T follicular helper cell (primary cell): ENCODE results near the gene ST7L.

ENCODE experiments used
- DNase-seq: peaks from one replicate; pipeline ENCODE4 v3.0.0-alpha.2; 2020; ENCODE audit warnings: low read depth

The ST7L gene

DNA sequence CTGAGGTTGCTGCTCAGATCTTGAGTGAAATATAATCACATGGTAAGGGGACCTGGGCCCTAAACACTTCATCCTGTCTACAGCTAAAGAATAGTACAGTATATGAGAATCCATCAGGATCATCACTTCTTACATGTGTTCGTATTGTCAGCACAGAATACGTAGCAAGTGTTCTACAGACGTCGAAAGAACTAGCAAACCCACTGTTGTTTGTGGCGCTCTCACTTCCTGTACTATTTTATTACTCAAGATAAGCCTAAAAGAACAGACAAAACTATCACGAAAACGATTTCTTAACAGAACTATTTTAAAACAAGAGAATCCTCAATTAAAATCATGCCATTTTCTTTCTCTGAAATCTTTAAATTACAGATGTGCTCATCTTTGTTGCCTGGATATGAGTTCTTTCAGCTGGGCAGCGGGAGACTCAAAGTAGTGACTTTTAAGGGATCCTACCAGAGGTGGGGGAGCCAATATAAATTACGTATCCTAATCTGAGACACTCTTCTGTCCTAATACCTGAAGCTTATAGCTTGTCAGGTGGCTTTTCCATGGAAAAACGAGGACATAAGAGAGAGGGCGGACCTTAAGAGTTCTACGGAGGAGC is 724 bp downstream of the ST7L start:
- DNase-seq: no peak

DNA sequence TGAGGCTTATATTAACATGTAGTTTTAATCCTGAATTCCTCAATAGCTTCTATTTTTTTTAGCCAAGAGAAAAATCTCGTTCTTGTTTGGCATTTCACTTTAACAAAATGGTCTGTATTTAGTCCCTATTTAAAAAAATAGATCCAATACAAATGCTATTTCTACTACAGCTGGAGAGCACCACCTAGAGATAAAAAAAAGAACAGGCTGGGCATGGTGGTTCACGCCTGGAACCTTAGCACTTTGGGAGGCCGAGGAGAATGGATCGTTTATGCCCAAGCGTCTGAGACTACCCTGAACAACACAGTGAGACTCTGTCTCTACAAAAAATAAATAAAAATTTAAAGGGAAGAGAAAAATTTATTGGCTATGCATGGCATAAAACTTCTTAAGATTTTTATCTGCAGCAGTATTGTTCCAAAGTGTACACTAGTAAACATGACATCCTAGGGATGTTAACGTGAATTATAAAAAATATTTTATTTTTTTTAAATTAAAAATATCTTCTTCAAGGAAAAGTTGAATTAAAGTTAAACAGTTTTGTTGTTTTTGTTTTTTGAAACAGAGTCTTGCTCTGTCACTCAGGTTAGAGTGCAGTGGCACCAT is 4.4 kb downstream of the ST7L start:
- no peak for DNase-seq

DNA sequence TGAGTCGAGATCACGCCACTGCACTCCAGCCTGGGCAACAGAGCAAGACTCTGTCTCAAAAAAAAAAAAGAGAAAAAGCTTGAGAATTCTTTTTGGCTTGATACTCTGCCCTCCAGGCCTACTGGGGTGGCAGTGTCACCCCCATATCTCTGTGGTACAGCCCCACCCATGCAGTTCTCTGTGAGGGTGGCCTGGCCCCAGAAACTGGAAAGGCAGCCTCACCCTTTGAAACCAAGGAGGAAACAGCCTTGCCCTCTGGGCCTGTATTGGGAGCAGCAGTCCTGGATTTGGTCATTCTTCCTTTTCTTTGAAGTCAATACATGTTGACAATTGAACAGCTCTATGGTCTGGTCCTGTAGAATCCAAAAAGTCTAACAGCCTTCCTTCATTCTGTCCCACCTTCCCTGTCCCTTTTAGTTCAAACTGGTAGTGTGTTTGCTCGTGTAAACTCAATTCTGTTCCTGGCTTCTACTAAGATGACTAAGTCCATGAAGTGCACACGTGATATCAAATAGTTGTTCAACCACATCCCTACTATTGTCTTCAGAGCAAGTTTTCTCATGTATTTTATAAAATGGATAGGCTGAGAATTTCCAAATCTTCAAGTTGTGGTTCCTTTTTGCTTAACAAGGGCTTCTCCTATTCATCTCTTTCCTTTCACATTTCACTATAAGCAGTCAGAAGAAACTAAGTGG is 13.2 kb downstream of the ST7L start:
- DNase-seq: no peak

DNA sequence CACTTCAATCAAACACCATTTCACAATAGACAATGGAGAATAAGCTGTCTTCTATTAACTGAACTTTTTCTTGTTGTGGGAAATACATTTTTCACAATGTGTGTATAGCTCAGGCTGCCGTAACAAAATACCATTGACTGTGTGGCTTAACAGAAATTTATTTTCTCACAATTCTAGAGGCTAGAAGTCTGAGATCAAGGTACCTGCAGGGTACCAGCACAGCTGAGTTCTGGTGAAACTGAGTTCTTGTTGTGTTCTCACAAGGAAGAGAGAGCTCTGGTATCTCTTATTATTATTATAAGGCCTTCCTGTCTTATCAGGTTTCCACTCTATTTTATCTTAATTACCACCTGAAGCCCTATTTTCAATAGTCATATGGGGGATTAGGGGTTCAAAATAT is 15.4 kb downstream of the ST7L start:
- no peak for DNase-seq

DNA sequence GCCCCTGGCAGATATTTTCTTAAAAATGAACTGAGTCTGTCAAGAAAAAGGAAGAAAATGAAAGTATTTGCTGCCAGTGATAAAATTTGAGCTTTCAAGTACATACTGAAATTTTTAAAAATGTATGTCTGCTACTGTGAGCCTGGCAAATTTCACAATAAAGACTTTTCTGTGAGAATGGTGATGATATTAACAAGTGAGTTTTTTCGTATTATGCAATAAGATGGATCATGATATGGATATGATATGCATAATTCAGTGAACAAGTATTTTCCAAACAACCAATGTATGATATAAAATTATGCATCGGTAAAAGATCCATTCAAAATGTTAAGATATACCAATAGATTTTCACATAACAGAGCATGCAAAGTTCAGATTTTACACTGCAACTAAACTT is 15.9 kb downstream of the ST7L start:
- DNase-seq: no peak

DNA sequence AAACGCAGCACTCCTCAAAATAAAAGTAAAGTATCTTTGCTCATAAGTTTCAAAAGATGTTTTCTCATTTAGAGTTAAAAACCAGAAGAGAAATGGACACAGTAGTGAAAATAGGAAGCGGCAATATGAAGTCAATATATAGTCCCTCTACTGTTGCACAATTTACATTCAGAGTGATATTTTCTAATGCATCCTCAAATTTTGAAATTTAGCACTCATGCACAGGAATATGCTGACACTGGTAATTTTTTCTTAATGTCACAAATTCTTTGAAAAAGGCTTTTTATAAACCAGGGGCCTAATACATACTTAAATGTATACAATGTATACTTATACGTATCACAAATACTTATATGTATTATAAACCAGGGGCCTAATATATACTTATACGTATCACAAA is 19.5 kb downstream of the ST7L start:
- DNase-seq: no peak

DNA sequence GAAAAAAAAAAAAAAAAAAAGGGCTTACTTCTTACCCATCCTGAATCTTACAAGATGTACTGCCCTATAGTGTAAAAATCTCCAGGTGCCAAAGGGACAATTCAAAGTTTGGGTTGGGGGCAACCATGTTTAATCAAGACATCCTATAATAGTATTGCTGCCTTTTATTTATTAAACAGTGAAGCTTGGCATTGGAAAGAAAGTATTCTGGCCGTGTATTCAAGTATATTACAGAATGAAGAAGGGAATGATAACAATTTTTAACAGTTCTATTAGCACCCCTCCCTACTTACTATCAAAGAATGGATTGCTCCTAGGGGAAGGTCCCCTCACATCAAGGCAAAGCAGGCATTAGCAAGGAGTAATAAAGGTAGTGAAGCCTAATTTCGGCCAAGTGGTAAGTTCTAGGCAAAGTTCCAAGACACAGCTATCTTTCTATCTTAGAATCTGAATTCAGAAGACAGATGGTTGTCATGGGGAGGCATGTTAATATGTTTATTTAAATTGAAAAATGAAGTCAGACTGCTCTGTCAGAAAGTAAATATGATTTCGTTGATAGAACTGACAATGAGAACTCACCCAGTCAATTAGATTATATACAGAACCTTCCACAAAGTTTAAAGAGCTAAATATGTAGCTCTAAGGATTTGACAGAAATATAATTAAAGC is 24.6 kb downstream of the ST7L start:
- no peak for DNase-seq

DNA sequence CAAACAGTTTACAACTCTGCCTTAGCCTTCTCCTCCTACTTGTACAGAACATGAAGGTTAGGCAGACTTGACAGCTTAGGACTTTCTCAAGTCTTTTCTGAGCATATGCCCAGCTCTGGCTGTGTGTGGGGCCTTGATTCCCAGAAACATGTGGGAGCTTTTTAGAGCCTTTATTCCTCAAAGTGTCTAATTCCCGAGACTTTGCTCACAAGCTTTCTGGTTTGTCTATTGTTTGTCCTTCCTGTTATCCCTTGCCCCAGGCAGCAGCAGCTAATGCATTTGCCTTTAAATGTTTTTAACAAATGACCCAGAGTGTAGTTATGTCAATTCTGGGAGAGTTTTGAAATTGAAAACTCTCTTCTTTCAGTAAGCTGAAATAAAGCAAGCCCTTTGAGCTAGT is 29.2 kb downstream of the ST7L start:
- DNase-seq: no peak

DNA sequence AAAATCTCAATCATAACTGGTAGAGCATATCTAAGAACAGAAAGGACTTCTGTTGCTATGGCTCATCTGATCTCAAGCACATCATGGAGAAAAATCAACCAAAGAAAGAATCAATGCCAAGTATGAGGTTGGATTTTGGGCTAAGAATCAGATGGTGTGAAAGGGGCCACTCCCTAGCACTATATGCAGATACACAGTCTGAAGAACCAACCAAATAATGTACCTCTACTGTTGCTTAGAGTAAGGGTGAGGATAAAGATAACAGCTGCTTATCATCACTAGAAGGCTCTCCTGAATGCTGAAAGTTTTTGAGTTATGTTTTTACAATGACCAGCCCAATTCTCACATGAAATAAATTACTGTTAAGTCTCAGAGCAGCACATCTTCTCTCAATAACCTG is 35.6 kb downstream of the ST7L start:
- no peak for DNase-seq

DNA sequence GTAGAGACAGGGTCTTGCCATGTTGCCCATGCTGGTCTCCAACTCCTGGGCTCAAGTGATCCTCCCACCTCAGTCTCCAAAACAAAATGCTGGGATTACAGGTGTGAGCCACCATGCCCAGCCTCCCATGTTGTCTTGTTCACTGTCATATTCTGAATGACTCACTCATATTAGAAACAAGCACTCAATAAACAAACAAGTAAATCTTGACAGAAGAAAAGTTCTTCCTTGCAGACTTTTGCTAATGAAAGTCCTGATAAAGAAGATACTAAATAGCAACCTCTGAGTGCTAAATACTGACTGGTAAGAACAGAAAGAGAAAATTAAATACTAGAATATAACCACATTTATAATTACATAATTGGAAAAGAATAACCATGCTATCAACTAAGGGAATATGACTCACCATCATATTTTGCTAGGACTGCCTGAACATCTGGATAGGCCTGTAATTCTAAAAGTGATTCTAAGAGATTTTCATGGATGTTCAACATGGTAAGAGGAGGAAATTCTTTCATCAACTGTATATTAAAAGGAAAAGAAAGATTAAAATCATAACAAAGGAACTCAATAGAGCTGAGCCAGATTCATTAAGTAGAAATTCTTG is 37.3 kb downstream of the ST7L start:
- no peak for DNase-seq

DNA sequence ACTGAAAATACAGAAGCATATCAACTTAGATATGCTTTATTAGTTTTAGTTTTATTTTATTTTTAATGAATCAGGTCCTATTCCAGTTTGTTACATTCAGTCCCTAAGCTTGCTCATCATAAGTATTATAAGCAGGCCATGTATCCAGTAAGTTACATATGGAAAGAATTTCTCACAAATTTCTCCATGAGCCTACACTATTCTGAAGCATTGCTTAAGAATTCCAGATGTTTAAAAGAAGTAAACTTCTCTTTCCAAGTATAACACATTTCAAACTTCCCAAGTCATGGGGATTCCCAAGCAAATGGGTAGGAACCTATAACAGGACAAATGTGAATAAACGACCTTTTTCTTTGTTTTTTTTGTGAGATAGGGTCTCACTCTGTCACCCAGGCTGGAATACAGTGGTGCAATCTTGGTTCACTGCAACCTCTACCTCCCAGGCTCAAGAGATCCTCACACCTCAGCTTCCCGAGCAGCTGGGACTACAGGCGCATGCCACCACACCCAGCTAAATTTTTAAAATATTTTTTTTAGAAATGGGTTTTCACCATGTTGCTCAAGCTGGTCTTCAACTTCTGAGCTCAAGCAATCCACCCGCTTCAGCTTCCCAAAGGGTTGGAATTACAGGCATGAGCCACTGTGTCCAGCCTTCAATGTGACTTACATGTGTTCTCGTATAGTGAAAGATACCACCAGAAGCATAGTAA is 39.0 kb downstream of the ST7L start:
- no peak for DNase-seq

DNA sequence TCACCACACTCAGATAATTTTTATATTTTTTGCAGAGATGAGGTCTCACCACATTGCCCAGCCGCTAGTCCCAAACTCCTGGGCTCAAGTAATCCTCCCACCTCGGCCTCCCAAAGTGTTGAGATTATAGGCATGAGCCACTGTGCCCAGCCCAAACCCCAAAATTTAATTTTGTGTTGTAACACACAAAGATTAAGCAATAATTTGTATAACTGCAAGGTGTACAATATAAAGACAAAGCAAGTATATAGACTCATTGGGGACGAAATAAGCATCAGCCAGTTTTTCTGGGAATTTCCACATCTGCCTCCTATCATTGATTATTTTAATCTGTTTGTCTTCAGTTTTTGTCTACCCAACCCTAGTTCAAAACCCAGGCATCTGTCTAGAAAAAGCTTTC is 42.7 kb downstream of the ST7L start:
- DNase-seq: no peak

DNA sequence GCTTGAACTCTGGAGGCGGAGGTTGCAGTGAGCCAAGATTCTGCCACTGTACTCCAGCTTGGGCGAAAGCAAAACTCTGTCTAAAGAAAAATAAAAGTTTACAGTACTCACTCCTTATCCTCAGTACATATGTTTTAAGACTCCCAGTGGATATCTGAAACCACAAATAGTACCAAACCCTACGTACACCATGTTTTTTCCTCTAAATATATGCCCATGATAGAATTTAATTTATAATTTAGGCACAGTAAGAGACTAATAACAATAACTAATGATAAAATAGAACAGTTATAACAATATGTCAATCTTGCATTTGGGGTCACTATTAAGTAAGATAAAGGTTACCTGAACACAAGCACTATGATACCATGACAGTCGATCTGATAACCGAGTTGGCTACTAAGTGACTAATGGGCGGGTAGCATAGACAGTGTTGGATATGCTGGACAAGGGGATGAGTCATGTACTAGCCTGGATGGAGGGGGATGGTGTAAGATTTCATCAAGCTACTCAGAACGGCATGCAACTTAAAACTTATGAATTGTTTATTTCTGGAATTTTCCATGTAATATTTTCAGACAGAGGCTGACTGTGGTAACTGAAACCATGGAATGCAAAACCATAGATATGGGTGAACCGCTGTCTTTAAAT is 43.7 kb downstream of the ST7L start:
- no peak for DNase-seq

DNA sequence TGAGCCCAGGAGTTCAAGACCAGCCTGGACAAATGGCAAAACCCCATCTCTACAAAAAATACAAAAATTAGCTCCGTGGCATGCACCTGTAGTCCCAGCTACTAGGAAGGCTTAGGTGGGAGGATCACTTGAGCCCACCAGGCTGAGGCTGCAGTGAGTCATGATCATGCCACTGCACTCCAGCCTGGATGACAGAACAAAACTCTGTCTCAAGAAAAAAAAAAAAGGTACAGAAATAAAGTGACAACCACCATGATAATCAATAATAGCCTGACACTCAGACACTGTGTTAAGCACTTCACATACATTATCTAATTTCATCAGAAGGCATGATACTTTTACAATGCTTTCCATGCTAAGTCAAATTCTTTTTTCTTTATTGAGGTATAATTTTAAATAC is 53.1 kb downstream of the ST7L start:
- DNase-seq: no peak

DNA sequence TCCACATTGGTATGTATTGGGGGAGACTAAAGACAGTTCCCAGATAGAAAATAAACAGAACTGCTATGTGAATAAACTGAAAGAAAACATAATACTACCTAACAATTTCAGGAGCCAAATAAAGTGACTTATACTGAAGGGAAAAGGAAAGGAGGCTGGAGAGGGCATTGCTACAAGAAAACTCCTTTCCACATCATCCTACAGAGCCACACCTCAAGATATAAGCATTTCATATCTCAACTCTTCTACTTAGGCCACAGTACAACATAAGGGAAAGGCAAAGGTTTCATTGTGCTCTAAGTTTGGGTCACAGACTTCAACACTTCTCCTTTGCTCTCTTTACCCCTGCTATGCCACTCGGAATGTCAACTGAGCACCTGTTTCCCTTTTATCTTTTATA is 54.9 kb downstream of the ST7L start:
- no peak for DNase-seq

DNA sequence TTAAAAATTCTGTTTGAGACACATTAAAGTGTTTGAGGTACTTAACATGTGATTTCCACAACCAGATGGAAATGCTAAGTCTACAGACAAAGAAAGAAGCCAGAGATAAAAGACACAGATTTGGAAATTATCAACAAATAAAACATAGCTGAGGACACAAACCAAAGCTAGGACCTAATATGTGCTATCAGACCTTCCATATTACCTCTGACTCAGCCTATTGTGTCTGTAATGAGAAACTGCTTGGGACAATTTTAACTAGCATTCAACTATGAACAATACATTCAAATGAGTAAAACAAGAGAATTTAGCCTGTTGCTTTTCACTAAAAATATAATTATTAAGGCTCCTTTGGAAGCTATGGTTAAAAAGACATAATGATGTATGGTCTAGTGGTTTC is 55.6 kb downstream of the ST7L start:
- DNase-seq: no peak

DNA sequence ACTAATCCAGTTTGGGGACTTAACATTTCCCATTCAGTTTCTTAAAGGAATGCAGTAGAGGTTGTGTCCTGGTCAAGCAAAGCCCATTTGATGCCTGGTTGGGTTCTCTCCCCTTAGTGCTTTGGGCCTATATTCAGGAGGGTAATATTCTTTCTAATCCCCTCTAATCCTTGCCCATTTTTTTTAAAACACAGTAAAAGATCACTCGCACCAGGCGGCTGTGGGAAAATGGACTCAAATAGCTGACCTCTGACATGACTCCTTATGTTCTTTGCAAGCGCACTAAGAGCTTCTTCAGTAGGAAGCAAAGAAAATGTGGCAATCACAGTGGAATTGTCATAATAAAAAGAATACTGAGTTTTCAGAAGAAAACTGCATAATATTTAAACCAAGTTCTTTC is 60.3 kb downstream of the ST7L start:
- no peak for DNase-seq

DNA sequence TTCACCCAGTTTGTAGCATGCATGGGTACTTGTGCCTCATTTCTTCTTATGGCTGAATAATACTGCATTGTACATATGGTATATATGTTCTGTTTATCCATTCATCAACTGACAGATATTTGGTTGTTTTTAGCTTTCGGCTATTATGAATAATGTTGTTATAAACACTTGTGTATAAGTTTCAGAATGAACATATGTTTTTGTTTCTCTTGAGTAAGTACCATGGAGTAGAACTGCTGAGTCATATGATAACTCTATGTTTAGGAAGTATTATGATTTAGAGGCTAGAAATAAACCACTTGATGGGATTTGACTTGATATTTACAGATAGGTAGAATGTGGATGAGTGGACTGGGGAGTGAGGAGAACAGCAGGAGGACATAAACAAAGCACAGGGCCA is 61.6 kb downstream of the ST7L start:
- DNase-seq: no peak

DNA sequence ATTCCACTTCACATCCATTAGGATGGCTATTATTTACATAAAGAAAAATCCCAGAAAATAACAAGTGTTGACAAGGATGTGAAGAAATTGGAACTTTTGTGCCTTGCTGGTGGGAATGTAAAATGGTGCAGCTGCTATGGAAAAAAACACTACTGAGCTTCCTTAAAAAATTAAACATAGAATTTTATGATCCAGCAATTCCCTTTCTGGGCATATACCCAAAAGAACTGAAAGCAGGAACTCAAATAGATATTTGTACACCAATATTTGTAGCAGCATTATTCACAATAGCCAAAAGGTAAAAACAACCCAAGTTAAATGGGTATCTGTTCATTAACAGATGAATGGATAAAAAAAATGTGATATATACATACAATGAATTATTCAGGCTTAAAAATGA is 64.5 kb downstream of the ST7L start:
- no peak for DNase-seq

DNA sequence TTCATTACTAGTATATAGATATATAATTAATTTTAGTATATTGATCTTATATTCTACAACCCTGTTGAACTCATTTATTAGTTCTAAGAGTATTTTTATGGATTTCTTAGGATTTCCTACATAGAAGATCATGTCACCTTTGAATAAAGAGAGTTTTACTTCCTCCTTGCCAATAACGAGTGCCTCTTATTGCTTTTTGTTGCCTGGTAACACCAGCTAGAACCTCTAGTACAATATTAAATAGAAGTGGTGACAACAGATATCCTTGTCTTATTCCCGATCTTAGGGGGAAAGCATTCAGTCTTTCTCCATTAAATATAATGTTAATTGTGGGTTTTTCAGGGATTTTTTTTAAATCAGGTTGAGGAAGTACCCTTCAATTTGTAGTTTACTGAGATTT is 69.4 kb downstream of the ST7L start:
- no peak for DNase-seq

DNA sequence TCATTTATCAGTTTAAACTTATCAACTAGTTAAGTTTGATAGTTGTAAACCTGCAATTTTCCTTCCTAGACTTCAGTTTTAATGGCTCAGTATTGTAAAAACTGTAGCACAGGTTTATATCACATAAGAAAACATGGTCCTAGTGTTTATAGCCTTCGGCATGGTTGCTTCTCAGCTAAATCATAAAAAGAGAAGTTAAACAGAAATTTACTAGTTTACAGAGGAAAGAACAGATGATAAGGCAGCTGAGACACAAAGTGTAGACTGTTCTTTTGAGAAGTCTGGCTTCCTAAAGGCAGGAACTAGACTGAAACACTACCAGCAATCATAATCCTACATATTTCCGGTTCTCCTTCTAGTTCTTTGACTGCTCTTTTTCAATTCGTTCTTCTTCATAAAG is 70.4 kb downstream of the ST7L start:
- DNase-seq: no peak

DNA sequence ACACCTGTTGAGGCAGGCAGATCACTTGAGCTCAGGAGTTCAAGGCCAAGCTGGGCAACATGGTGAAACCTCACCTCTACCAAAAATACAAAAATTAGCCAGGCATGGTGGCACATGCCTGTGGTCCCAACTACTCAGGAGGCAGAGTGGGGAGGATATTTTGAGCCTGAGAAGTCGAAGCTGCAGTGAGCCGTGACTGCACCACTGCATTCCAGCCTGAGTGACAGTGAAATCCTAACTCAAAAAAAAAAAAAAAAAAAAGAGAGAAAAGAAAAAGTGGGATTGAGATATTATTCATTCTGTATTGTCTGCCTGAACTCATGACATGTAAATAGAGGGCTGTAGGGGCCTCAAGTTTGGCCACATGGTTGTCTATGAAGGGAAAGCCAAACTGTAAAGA is 72.9 kb downstream of the ST7L start:
- no peak for DNase-seq
